A549 (cell line): ENCODE results near the gene S100A13. TPM values are rescaled to one million over a fixed set of nuclear protein-coding genes. Genes with fewer than 3 reads are reported as not detected.
"Not testable (repeated sequence)": the region's sequence is repeated elsewhere in the genome, so short reads cannot be mapped to it uniquely, and the experiment has no call there.

Experiments used
- ATAC-seq, 2 experiments: fragments of 200-7000 bp in 1 of 2; fragments of >200 bp in 1 of 2; cut with Nextera tagmentation in 1 of 2; cut with Tn5 transposase in 1 of 2; 3 replicates each; pipeline versions ENCODE4 v1.8.0 to v1.9.1; 2018 to 2020; ENCODE audit warnings: mild to moderate bottlenecking in 1 of 2, moderate library complexity in 1 of 2
- CTCF ChIA-PET: fragments of 300-600 bp; sonication (Branson Sonifier 250); formaldehyde crosslinking; extraction: SDS; loops from one replicate; lab custom pipeline; 2021; ENCODE audit warnings: antibody characterized with exemption, inconsistent platforms; lab: Yijun Ruan, JAX
- POLR2A ChIA-PET: fragments of 350-600 bp; formaldehyde crosslinking; extraction: SDS; loops from one replicate; lab custom pipeline; 2021; ENCODE audit warnings: antibody characterized with exemption, inconsistent platforms; lab: Yijun Ruan, JAX
- DNase-seq, 2 experiments: peaks; one replicate each; pipeline versions ENCODE4 v3.0.0 to v3.0.0-alpha.2; 2011 to 2016; ENCODE audit warnings: low read depth in 1 of 2, low spot score in 1 of 2
- FAIRE-seq: peaks from 2 replicates; lab custom pipeline; 2011; peaks lifted over from hg19 to GRCh38; lab: Jason Lieb, UNC
- H3K27ac ChIP-seq, 2 experiments: fragments of >200 bp; sonication (Bioruptor Twin); formaldehyde crosslinking; 3 replicates each; pipeline ENCODE4 v1.5.1; 2016 to 2017
- H3K4me1 ChIP-seq: fragments of >200 bp; sonication (Bioruptor Twin); formaldehyde crosslinking; 3 replicates; pipeline ENCODE4 v1.6.1; 2016
- H3K4me2 ChIP-seq: fragments of >200 bp; sonication (Bioruptor Twin); formaldehyde crosslinking; 3 replicates; pipeline ENCODE4 v1.6.1; 2016
- H3K4me3 ChIP-seq: fragments of >200 bp; sonication (Bioruptor Twin); formaldehyde crosslinking; 3 replicates; pipeline ENCODE4 v1.5.1; 2016
- H3K9me3 ChIP-seq: fragments of >200 bp; sonication (Bioruptor Twin); formaldehyde crosslinking; 3 replicates; pipeline ENCODE4 v1.6.1; 2016
- ATOH8 ChIP-seq: fragments of 250-450 bp; sonication (Bioruptor Pico); IDR thresholded peaks from 2 replicates; pipeline ENCODE4 v1.5.0; 2020; ENCODE audit warnings: low read depth, mild to moderate bottlenecking, moderate library complexity
- EP300 ChIP-seq, 2 experiments: fragments of >200 bp; sonication (Bioruptor Twin); formaldehyde crosslinking; IDR thresholded peaks; 2 replicates in 1 of 2; 3 replicates in 1 of 2; pipeline ENCODE4 v1.6.1; 2016 to 2017
- GATA3 ChIP-seq: IDR thresholded peaks from 2 replicates; pipeline ENCODE4 v1.6.1; 2012; ENCODE audit warnings: borderline replicate concordance
- HES2 ChIP-seq: fragments of >200 bp; sonication (Bioruptor Twin); formaldehyde crosslinking; IDR thresholded peaks from 2 replicates; pipeline ENCODE4 v1.6.1; 2016
- HOXA7 ChIP-seq: fragments of 250-450 bp; sonication (Bioruptor Pico); IDR thresholded peaks from 2 replicates; pipeline ENCODE4 v1.5.0; 2020; ENCODE audit warnings: mild to moderate bottlenecking, moderate library complexity
- MAZ ChIP-seq: fragments of 150-350 bp; IDR thresholded peaks from 2 replicates; pipeline ENCODE4 v1.6.1; 2014; ENCODE audit warnings: antibody characterized with exemption, low read depth, low read length, borderline replicate concordance
- REST ChIP-seq: fragments of 200-600 bp; sonication (generic); IDR thresholded peaks from 2 replicates; pipeline ENCODE4 v1.6.1; 2016; ENCODE audit warnings: antibody characterized with exemption, mild to moderate bottlenecking, moderate library complexity
- RFX5 ChIP-seq: fragments of 450-650 bp; IDR thresholded peaks from 2 replicates; pipeline ENCODE4 v1.7.1; 2014; ENCODE audit warnings: antibody characterized with exemption, mild to moderate bottlenecking, moderate library complexity
- WGBS: methylation state at CpG from one replicate; pipeline ENCODE4 v1.1.6; 2017; ENCODE audit errors: missing lambda C conversion rate; 5-methylcytosine and 5-hydroxymethylcytosine counted together
- polyA plus RNA-seq, 4 experiments: library from polyadenylated mRNA; depleted of rRNA in 3 of 4; stranded (reverse); fragments of >200 nt; fragmentation: RNase III in 1 of 4; extraction: RNeasy Plus Mini Kit Qiagen cat#74134 plus additional on column Dnase treatment in 1 of 4; gene quantifications; 2 replicates in 3 of 4; 3 replicates in 1 of 4; pipeline ENCODE4 v1.2.3, GENCODE V29; 2011 to 2017

S100A13 gene
- polyA plus RNA-seq, 2 of the 4 experiments (the other 2 are of a cell fraction), result 113 to 129 TPM

GRCh38 chr1:153585006-153585405 is 42.3 kb downstream of the S100A13 start:
- POLR2A ChIA-PET, result interaction anchor here (1.3 kb wide), 1 partner anchor 42 kb away, joined by 3 read pairs; the partner anchor contains the start of gene S100A13
- CTCF ChIA-PET, result interaction anchor here (0.9 to 3.3 kb wide), 6 partner anchors 8 to 52 kb away, joined by 3 to 34 read pairs (median 6); partner anchors contain the start of genes S100A1 and S100A13

GRCh38 chr1:153583976-153584375 is 43.3 kb downstream of the S100A13 start:
- ATAC-seq, result no peak
- CTCF ChIA-PET, result interaction anchor here (0.7 to 2.1 kb wide), 3 partner anchors 9 to 50 kb away, joined by 3 to 7 read pairs (median 5); partner anchors contain the start of genes CHTOP, S100A1 and S100A13
- Histone ChIP-seq H3K4me2 (no peak overlapping the region), H3K9me3 (no peaks in the 10 kb centered on the region)
- TF ChIP-seq ATOH8 (CRISPR knock-in tag) (no peak), RFX5 (no peak), GATA3 (no peak), REST (no peak)
- TF ChIP-seq, all 56 proteins: peak for 0
- POLR2A ChIA-PET, result interaction anchor here (1.3 kb wide), 1 partner anchor 43 kb away, joined by 3 read pairs; the partner anchor contains the start of gene S100A13
- Histone ChIP-seq H3K4me1 (peaks cover 7% of the 10 kb centered on the region; the same call in 1 of the 3 replicates), H3K4me3 (no peak overlapping the region), H3K27ac (no peak overlapping the region)
- FAIRE-seq (no peak), DNase-seq (no peak)
- 61% methylated on average over 2 of the region's 2 CpGs for WGBS

More at GRCh38 chr1:153585006-153585405, 42.3 kb downstream of the S100A13 start:
- Histone ChIP-seq H3K4me1 (0 out of 3 replicates have a peak, but pooled peaks cover 7% of the 10 kb centered on the region), H3K4me2 (no peak overlapping the region), H3K4me3 (no peak overlapping the region), H3K27ac (no peak overlapping the region), H3K9me3 (no peaks in the 10 kb centered on the region)
- FAIRE-seq (no peak), DNase-seq (no peak), ATAC-seq (no peak)
- WGBS, result 74% methylated on average over 1 of the region's 1 CpG
- no peak for TF ChIP-seq HES2
- TF ChIP-seq RFX5, result no peak
- TF ChIP-seq HOXA7 (CRISPR knock-in tag), result no peak
- no peak for TF ChIP-seq EP300 (IDR thresholded peaks at IDR 0.05)
- no peak for TF ChIP-seq MAZ

- FAIRE-seq, H3K27ac ChIP-seq, ATAC-seq, H3K4me3 ChIP-seq, H3K9me3 ChIP-seq, DNase-seq, POLR2A ChIA-PET, H3K4me2 ChIP-seq: not testable (repeated sequence)
- peaks cover 11% of the 10 kb centered on the region; the same call in 2 of the 3 replicates for H3K4me1 ChIP-seq
- CTCF ChIA-PET, result interaction anchor here (2.1 kb wide), 1 partner anchor 9 kb away, joined by 5 read pairs; no protein-coding TSS in a partner anchor
- WGBS, result 79% methylated on average over 3 of the region's 3 CpGs
Observed at GRCh38 chr1:153583514-153583913, 43.8 kb downstream of the S100A13 start.

GRCh38 chr1:153582836-153583235 is 44.5 kb downstream of the S100A13 start:
- H3K27ac ChIP-seq, H3K4me3 ChIP-seq, DNase-seq, FAIRE-seq, H3K4me2 ChIP-seq, ATAC-seq, POLR2A ChIA-PET, H3K9me3 ChIP-seq: not testable (repeated sequence)
- H3K4me1 ChIP-seq, result peaks cover 18% of the 10 kb centered on the region
- WGBS, result 94% methylated on average over 12 of the region's 34 CpGs
- CTCF ChIA-PET, result interaction anchor here (2.3 kb wide), 1 partner anchor 11 kb away, joined by 22 read pairs; no protein-coding TSS in a partner anchor
